Psoas muscle (tissue), 8 donors: Measurements from ENCODE around the gene TMEM200A. TPM values are rescaled to one million over a fixed set of nuclear protein-coding genes. Genes with fewer than 3 reads are reported as not detected.

ENCODE experiments used
- ATAC-seq, 4 donors: fragments of 200-7000 bp; cut with Tn5 transposase; one replicate each; pipeline ENCODE4 v1.9.1; 2020; ENCODE audit warnings: moderate library complexity in 3 of 4, mild to moderate bottlenecking in 2 of 4
- DNase-seq, 2 donors: peaks; one replicate each; pipeline ENCODE4 v3.0.0-alpha.2; 2020
- H3K27ac ChIP-seq: fragments of 200-600 bp; one replicate; pipeline ENCODE4 v1.8.0; 2022
- H3K27me3 ChIP-seq, 3 donors: fragments of 200-600 bp in 1 of 3; one replicate each; pipeline versions ENCODE4 v1.6.1 to v1.8.0; 2013 to 2022; ENCODE audit warnings: low read length in 2 of 3, mild to moderate bottlenecking in 2 of 3, moderate library complexity in 1 of 3; ENCODE audit not compliant: insufficient read depth in 3 of 3
- H3K36me3 ChIP-seq, 2 donors: fragments of 200-600 bp in 1 of 2; one replicate each; pipeline versions ENCODE4 v1.6.1 to v1.8.0; 2013 to 2022; ENCODE audit warnings: low read depth in 1 of 2, mild to moderate bottlenecking in 1 of 2, moderate library complexity in 1 of 2; ENCODE audit not compliant: insufficient read depth in 1 of 2
- H3K4me1 ChIP-seq: fragments of 200-600 bp; one replicate; pipeline ENCODE4 v1.8.0; 2022
- H3K4me3 ChIP-seq: fragments of 200-600 bp; one replicate; pipeline ENCODE4 v1.8.0; 2022; ENCODE audit warnings: mild to moderate bottlenecking
- H3K9me3 ChIP-seq: fragments of 200-600 bp; one replicate; pipeline ENCODE4 v1.8.0; 2022
- WGBS, 3 donors: extraction: QIAGEN DNeasy Blood & Tissue Kit; methylation state at CpG; one replicate each; pipeline versions ENCODE4 v1.1.6 to v1.1.7; 2013; 5-methylcytosine and 5-hydroxymethylcytosine counted together
- intact Hi-C, 2 donors: fragments of 100-400 bp; cut with DNase I; formaldehyde crosslinking; loops; one replicate each; pipeline versions ENCODE4 v1.11.0 to v1.14.2; 2022
- polyA plus RNA-seq, 3 donors: library from polyadenylated mRNA; stranded (reverse); fragments of 200-250 nt; gene quantifications; one replicate each; pipeline ENCODE4 v1.2.3, GENCODE V29; 2013
- total RNA-seq, 4 donors: library from RNA; stranded (reverse); fragmentation: NEBNext Ultra II Directional in 2 of 4; extraction: Animal tissue kit (Norgen Biotek cat#: 25700) in 2 of 4; gene quantifications; one replicate each; pipeline versions ENCODE4 v1.2.1 to v1.2.4, GENCODE V29; 2021 to 2023
- TF ChIP-seq, protein P1 (sequence below): fragments of 200-600 bp; IDR thresholded peaks from one replicate; pipeline ENCODE4 v1.8.0; 2022; ENCODE audit warnings: antibody characterized with exemption
- donor health status: healthy with polysubstance abuse.
- donor health status: DM: no; HTN: no; CAD: no; lungs with moderate emphysema.
- donor health status: Bipolar disorder and iron deficiency.
- donor health status: healthy.
- donor health status: DM: yes; HTN: yes; CAD: no.
- donor health status: DM: no; HTN: no; CAD: no.
- donor health status: DM: no; HTN: no; CAD: no.
- donor health status: DM: yes; HTN: yes; CAD: no.

Gene TMEM200A
- total and polyA plus RNA-seq, 7 donors, result 0.05 to 0.81 (median 0.12) TPM

DNA sequence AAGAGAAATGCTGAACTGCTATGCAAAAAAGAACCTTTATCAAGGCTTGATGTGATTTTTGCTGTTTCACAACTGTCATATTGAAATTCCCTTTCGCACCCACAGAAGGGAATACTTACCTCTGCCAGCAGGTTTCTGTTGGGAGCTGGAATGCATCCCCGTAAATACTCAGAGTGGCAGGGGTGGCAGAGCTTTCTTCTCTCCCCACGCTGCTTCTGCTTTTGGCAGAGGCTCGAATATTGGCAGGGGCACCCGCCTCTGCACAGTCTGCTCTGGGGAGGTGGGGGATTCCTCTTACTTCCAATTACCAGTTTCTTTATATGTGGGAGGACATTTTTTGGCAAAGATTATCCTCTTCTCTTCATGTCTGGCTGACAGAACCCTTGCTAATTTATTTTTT, 28.4 kb downstream of the TMEM200A start:
- no peaks in the 10 kb centered on the region for H3K27me3 ChIP-seq
- intact Hi-C loops, result no loop called here
- H3K4me1 ChIP-seq, result no peaks in the 10 kb centered on the region
- H3K27ac ChIP-seq, result no peak overlapping the region
- no peak for ATAC-seq
- H3K9me3 ChIP-seq, result no peaks in the 10 kb centered on the region
- no peak overlapping the region for H3K4me3 ChIP-seq
- WGBS, 3 donors, result 41 to 60% (median 46%) methylated on average over 5 of the region's 5 CpGs
- TF ChIP-seq, protein P1, sequence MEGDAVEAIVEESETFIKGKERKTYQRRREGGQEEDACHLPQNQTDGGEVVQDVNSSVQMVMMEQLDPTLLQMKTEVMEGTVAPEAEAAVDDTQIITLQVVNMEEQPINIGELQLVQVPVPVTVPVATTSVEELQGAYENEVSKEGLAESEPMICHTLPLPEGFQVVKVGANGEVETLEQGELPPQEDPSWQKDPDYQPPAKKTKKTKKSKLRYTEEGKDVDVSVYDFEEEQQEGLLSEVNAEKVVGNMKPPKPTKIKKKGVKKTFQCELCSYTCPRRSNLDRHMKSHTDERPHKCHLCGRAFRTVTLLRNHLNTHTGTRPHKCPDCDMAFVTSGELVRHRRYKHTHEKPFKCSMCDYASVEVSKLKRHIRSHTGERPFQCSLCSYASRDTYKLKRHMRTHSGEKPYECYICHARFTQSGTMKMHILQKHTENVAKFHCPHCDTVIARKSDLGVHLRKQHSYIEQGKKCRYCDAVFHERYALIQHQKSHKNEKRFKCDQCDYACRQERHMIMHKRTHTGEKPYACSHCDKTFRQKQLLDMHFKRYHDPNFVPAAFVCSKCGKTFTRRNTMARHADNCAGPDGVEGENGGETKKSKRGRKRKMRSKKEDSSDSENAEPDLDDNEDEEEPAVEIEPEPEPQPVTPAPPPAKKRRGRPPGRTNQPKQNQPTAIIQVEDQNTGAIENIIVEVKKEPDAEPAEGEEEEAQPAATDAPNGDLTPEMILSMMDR, result no peak
- no peak for DNase-seq
- no peaks in the 10 kb centered on the region for H3K36me3 ChIP-seq

DNA sequence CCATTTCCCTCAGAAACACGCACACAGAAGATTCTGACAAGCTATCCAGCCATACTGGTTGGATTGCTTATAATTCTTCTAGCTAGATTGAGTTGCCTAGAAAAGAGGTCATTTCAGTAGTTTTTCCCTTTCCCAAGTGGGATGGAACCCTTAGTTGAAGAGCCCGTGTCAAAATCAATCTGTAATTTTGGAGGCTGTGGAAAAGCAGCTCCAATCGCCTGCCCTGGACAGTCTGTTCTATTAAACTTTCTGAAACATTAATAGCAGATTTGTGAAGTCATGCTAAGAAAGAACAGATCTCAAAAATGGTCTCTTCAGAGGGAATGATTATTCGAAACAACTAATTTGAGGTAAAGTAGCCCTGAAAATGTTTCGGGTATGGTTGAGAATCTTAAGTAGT, 29.3 kb downstream of the TMEM200A start:
- H3K27ac ChIP-seq, result no peak overlapping the region

DNA sequence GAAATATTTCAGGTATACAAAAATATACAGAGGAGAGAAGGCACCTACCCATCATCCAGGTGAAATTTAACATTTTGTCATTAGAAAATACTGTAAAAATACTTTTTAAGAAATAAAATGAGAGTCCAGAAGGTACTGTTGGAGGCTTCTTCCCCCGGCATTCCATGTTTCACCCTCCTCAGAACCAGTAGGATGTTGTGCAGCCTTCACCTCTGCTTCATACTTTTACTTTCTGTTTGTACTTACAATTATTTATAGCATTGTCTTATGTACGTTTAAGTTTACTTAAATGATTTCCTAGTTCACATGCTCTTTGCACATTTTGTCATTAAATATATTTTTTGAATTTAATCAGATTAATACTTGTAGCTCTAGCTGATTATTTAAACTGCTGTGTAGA, 30.9 kb downstream of the TMEM200A start:
- TF ChIP-seq, protein P1, result no peak
- Histone ChIP-seq H3K9me3 (no peaks in the 10 kb centered on the region), H3K4me1 (no peaks in the 10 kb centered on the region), H3K27ac (no peak overlapping the region), H3K4me3 (no peak overlapping the region), H3K27me3 (no peaks in the 10 kb centered on the region), H3K36me3 (no peaks in the 10 kb centered on the region)
- no peak for ATAC-seq
- WGBS, 3 donors, result 49 to 60% (median 50%) methylated on average over 2 of the region's 2 CpGs
- intact Hi-C loops, result no loop called here
- no peak for DNase-seq

More for the DNA sequence above, 29.3 kb downstream of the TMEM200A start:
- Histone ChIP-seq H3K9me3 (no peaks in the 10 kb centered on the region), H3K4me3 (no peak overlapping the region), H3K4me1 (no peaks in the 10 kb centered on the region), H3K36me3 (no peaks in the 10 kb centered on the region), H3K27me3 (no peaks in the 10 kb centered on the region)
- intact Hi-C loops, result no loop called here
- WGBS, 3 donors, result 73 to 94% (median 80%) methylated on average over 5 of the region's 5 CpGs
- ATAC-seq (no peak), DNase-seq (no peak)
- TF ChIP-seq, protein P1, result no peak

DNA sequence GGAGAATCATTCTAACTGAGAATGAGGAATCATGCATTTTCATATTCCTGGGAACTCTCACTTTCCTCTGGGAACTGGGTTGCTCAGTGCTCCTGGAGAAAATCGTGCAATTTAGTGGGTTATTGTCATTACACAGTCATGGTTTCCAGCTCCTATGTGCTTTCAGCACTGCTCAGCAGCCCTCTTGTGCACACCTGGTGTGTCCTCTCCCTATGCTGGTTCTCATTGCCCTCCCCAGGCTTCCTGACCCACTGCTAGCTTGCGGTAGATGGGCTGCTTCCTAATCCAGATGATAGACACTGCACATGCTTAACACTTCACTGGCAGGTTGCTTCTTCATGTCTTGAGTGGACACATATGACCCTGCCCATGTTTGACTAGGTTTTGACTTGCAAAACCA, 39.7 kb downstream of the TMEM200A start:
- Histone ChIP-seq H3K27me3 (peaks cover 0 to 3% (median 0%) of the 10 kb centered on the region in 3 donors), H3K4me1 (no peaks in the 10 kb centered on the region), H3K36me3 (no peaks in the 10 kb centered on the region), H3K9me3 (no peaks in the 10 kb centered on the region), H3K27ac (no peak overlapping the region), H3K4me3 (no peak overlapping the region)
- DNase-seq (no peak), ATAC-seq (no peak)
- TF ChIP-seq, protein P1, result no peak
- intact Hi-C loops, result no loop called here
- WGBS, 3 donors, result 64 to 69% (median 68%) methylated on average over 2 of the region's 2 CpGs

DNA sequence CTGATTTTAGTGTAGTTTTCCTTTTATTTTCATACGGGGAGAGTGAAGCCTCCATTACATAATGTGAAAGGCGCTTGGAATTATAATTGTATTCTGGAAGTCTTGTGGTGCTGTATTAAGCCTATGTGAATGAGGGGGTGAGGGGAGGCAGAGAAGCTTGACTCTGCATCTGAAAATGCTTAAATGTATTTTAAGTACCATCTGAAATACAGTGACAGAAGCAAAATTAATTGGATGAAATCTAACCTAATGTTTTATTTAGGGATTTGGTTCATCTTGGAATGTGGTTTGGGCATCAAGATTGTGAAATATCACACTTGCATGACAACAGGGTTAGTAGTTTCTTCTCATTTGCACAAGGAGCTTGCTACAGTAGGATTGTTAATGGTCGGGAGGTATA, 41.2 kb downstream of the TMEM200A start:
- WGBS, 3 donors, result 68 to 75% (median 74%) methylated on average over 3 of the region's 3 CpGs
- ATAC-seq (no peak), DNase-seq (no peak)
- Histone ChIP-seq H3K27me3 (peaks cover 0 to 3% (median 0%) of the 10 kb centered on the region in 3 donors), H3K27ac (no peak overlapping the region), H3K4me3 (no peak overlapping the region), H3K4me1 (no peaks in the 10 kb centered on the region), H3K36me3 (no peaks in the 10 kb centered on the region), H3K9me3 (no peaks in the 10 kb centered on the region)
- intact Hi-C loops, result no loop called here
- TF ChIP-seq, protein P1, result no peak
